ENCODE measurements around the gene LPAR1. TPM values are rescaled to one million over a fixed set of nuclear protein-coding genes. Genes with fewer than 3 reads are reported as not detected.

LPAR1 gene
- total RNA-seq, 1 donor from 2014 or later: 26.4 TPM

DNA sequence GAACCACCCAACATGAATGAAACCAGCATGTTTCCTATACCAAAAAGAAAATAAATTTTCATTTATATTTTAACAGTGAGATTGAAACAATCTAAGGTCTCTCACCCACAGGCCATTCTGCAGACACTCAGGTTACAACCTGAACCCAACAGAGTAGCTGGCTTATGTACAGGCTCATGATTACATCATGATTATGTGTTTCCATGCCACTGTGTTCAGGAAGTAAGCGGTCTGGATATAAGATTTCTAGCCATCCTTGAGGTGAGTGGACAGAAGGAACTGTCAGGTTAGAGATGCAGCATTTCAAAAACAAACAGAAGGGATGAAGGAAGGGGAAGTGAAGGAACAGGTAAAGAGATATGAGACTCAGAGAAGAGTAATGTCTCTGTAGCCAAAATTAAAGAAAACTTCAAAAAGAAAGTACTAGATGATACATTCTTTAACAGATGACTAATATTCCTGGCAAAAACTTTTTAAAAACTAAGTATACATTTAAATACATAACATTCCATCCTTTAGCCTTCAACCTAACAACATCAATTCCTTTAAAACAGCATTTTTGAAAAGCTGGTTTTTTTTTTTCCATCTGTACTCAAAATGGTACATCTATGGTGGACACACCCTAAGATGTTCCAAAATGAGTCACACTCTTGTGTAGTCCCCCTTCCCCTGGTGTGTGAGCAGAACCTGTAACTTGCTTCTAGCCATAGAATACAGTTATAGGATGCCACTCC is 119.8 kb downstream of the LPAR1 start:
- no peak for DNase-seq

DNA sequence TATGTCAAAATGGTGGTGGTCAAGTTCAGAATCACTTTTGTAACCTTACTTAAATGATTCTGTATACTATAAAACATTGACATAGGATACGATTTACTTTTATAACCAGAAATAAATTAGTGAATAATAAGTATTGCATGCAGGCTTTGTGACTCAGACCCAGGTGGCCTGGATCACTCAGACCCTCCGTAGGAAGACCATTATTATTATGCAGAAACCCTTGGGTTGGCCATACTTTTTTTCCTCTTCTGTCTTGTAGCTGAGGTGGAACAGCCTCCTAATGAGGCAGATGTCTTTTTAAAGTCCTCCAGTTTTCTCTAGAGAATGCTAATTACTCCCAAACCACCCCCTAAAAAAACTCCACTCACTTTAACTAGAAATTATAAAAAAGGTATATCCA is 121.9 kb downstream of the LPAR1 start:
- no peak for DNase-seq

DNA sequence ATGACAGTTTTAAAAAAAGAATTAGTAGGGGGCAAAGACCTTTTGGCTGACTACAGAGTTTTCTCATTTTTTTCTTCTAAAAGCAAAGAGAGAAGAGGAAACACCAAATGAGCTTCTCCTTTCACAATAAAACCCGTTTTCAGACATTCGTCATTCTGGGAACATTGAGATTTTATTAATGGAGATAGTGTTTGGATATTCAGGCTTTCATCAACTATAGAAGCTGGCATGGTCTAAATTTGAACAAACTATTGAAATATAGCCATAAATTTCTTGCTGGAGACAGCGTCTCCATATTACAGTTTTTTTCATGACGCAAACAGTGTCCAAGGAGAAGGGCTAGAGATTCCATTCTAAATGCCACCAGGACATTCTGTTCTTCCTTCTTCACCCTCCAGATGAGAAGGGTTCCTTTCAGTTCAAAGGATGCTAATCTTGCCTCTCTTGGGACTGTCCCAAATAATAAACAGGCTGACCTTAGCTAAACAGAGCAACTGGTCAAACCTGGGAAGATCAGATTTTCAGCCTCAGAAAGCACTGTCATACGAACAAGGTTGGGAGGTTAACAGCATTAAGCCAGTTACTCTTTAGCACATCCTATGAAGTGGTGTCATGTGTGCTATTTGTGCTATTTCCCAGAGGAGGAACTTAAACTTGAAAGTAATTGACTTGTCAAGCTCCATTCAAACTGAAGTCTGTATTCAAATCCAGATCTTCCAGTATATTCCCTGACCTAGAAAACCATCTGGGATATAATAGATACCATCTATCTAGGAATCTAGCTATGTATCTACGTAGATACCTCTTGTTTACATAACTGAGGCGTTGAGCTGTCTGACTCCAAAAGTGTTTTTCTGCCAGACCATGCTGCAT is 125.6 kb downstream of the LPAR1 start:
- DNase-seq: no peak

DNA sequence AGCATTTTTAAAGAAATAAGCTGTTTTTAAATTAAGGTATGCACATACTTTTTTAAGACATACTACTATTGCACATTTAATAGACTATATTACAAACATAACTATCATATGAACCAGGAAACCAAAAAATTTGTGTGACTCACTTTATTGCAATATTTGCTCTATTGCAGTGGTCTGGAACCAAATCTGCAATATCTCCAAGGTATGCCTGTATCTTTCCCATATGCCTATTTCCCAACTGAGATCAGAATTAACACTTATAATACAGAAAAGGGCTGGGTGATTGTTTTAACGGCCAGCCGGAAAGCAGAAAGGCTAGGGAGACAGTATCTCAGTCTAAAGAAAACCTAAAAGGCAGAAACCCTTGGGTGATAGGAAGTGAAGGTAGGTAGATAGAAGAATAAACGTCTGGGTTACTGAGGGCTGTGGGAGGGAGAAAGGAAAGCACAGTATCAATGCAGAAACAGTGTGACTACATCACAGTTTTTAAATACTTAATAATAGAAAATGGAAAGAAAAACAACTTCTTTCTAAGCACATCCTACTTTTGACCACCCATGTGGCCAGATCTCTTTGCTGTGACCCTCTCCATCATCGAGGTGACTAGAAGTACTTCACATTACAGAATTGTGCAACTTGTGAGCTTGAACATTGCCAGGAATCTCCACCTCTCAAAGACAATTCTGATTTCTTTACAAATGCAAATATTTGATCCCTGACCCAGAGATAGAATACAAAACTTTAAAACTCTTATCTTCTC is 126.4 kb downstream of the LPAR1 start:
- no peak for DNase-seq

DNA sequence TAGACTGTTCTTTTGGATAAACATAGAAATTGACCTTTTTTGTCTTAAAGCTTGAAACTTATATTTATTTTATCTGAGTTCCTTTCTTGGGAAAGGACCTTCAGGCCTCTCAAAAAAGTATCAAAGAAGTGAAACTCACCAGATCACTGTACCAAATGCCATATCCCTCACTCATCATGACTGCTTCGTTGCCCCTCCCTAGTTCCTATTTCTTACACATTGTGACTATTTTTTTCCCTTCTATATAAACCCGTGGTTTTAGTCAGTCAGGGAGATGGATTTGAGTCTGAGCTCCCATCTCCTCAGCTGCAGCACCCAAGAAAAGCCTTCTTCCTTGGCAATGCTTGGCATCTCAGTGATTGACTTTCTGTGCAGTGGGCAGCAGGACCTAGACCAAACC is 129.4 kb downstream of the LPAR1 start:
- no peak for DNase-seq

DNA sequence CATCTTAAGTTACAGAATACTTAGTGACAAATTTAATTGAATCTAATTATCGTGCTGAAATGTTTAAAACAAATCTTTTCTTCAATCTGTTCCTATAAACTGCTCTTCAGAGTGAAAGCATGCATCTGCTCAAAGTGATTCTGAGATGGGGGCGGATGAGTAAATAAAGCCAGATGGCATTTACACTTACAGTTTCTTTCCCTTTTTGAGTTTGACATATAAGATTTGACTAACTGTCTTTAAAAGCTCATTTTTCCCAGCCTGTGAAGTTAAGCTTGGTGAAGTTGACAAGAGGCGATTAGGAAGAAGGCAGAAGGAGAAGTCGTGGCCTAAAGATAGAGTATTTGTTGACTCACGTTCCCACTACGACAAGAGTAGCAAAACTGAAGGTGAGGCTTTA is 137.4 kb downstream of the LPAR1 start:
- DNase-seq: no peak

DNA sequence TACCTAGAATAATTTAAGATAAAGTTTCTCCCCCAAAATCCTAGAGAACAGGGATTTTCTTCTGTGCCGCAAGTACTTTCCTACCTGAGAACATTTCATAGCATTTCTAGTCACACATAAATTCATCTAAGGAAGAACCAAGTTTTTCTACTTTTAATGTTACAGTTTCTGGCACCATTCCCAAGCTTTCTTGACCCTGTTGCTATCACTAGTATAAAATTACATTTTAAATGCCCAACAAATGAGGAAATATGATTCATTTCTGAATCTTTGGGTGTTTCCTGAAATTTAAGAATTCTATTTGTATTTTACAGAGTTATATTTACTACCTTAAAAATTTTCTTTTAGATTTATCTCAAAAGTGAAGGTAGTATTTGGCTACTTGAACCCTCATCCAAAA is 137.8 kb downstream of the LPAR1 start:
- no peak for DNase-seq

DNA sequence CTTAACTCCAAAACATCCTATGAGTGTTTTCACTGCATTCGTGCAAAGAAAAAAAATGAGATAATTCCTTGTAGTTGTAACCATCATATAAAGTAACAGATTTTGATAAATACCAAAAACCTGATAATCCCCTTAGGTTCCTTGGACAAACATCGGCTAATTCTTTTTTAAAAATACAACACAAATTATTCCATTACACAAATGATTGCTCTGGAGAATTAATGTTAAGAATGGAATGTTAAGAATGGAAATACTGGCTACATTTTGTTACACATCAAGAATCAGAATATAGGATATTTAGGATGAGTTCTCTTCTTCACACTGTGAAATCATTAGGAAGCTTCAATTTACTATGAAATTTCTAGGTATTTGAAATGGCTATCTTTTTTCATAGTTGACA is 139.4 kb downstream of the LPAR1 start:
- no peak for DNase-seq

DNA sequence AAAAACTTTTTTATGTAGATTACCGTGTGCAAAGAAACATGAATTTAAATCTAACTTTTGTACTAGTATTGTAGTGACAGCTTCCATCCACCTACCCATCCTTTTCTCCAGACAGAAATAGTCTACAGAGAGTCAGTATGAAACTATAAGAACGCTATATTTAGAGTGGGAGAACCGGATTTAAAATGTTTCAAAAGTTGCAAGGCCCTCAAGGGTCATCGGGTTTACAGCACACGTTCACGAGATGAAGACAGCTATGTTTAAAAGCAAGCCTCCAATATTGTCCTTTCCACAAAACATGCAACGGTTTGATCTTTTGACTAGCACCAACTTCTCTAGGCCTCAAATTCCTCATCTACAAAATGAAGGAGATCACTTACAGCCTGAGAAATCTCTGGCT is 139.9 kb downstream of the LPAR1 start:
- DNase-seq: no peak

DNA sequence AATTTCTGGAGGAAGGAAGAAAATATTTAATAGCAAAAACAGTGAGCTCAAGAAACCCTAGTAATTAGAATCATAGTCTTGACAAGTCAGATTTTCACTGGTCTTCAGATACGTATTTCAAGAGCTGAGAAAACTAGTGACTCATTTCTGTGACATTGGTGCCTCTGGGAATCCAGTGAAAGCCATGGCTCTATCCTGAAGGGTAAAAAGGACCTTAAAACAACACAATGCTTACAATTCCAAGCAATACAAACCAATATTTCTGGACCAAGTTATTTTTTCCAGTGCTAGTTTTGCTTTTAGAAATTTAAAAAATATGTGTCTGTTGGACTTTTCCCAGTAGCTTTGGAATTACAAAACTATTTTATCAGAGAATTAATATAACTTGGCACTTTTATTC is 140.3 kb downstream of the LPAR1 start:
- no peak for DNase-seq

DNA sequence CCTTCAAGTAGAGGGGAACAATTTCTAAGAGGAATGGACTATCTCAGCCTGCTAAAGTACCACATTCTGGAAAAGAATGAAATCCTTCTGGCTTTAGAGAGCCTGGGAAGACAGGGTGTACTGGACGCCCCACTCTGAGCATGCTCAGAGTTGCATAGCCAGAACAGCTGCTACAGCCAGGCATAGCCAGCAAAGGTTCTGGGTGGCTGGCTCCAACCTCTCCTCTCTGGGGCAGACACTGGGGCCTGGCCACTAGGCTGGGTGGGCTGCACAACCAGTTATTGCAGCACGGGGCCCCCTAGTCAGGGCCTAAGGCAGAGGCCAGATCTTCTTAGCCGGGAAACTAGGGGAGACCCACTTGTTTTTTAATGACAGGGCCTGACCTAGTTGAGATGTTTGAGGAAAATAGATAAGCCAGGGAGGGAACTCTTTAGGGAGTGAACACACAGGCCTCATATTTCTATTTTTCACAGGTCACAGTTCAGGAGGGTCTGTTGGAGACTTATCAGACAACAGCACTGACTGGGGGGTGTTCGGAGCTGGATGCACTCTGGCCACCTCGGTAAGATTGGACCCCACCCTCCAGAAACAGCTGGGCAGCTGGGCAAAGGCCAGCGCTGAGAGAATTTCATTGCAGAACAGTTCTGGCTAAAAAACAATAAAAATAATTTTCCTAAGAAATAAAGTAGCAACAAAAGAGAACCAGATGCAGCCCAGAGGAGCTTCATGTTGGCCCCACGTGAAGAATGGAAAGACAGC is 142.9 kb downstream of the LPAR1 start:
- DNase-seq: no peak

DNA sequence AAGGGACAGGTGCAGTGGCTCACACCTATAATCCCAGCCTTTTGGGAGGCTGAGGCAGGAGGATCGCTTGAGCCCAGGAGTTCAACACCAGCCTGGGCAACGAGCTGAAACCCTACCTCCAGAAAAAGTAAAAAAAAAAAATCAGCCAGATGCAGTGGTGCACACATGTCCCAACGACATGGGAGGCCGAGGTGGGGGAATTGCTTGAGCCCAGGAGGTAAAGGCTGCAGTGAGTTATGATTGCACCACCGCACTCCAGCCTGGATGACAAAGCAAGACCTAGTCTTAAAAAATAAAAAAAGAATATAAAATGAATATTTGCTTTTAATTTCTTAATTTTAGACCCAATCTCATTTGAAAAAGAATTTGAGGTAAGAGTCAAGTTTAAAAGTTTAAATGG is 143.5 kb downstream of the LPAR1 start:
- no peak for DNase-seq

DNA sequence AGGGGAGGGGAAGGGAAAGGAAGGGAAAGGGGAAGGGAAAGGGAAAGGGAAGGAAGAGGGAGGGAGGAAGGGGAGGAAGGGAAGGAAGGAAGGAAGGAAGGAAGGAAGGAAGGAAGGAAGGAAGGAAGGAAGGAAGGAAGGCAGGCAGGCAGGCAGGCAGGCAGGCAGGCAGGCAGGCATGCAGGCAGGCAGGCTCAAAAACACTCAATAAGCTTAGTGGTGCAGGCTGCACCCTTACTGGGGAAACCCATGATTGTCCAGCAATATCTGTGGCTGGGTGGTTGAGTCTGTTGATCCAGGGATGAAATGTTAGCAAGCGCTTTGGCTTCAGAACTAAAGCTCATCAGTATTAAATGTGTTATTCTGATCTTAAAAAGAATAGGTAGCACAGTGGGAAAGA is 145.6 kb downstream of the LPAR1 start:
- DNase-seq: no peak

DNA sequence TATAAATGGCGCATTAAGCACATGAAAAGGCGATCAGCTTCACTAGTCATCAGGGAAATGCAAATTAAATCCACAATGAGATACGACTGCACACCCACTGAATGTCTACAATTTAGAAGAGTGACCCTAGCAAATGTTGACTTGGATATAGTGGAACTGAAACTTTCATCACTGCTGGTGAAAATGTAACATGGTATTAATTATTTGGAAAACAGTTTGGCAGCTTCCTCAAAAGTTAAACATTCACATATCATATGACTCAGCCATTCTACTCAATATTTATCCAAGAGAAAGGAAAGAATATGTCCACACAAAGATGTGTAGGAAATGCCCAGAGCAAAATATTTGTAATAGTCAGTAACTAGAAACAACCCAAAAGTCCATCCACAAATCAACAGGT is 146.5 kb downstream of the LPAR1 start:
- DNase-seq: no peak

DNA sequence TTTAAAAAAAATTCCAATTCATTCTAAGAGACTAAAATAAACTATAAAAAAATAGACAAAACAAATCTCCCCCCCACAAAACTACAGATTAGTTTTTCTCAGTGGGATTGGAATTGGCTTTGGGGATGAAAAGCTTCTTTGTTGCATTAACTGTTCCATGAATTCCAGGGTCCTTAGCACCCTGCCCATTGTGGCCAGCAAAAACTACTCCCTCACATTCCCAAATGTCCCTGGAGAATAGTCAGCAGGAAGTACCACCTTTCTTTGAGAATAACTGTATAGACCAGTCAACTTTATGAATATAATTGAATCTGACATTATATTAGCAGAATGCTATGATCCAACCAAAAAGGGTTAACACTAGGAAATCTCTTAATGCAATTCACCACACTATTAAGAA is 147.9 kb downstream of the LPAR1 start:
- DNase-seq: no peak

DNA sequence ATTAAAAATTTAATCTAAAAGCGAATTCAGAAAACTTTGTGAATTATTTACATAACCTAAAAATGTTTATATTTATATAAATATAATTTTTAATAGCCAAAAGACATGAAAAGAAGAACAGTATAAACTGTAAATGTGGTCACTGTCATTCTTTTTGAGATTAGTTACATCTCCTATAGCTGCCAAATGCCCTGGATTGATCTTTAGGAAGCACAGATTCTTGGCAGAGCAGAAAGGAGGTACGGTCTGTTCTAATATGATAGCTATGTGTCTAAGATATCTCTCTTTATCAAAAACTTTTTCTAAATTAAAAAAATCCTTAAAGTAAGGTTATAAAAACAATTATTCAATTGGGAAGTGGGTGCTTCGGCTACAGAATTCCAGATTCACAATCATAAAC is 151.0 kb downstream of the LPAR1 start:
- no peak for DNase-seq

DNA sequence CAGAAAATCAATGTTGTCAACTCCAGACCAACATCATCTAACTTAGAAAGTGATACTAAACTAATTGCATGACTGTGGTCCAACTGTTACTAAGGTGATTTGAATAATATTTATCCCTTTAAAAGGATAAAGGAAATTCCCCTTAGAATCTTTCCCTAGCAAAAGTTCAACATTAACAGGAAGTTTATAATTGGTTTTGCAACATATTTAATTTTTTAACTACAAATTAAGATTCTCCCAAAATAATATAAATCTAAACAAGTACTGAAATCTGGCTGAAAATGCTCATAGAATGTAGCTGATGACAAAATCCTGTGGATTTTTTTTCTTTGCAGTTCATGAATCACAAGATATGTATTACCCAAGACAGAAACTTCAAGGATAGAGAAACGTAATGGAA is 151.4 kb downstream of the LPAR1 start:
- DNase-seq: no peak

DNA sequence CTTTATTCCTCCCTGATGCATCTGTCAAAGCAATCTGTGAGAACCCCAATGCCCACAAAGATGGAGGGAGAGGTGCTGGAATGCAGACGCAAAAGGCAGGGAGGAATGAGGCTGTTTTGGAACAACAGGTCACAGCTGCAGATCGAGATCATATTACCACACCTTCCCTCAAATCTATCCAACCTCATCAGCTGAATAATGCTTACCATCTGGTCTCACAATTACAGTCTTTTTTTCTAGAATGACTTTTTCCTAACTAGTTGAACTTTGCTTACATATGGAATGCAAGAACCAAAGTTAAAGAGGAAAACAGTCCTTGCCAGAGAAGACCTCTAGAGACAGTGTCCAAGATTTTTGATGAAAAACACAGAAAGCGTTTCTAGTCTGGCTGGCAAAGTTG is 158.1 kb downstream of the LPAR1 start:
- DNase-seq: no peak

DNA sequence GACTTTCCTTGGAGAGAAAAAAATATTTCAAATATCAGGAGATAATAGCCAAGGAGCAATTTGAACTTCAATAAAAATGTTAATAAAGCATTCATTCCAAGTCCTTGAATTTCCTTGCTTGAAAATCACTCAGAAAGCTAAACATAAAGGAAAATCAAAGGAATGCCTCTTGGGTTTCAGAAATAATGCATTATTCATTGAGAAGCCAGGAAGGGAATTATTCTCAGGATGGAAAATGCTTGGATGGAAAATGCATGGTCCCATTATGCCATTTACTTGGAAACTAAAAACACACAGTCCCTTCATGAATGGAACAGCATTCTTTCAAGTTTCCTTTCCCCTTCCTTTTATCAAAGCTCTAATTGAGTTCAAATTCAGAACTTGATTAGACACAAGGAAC is 160.9 kb downstream of the LPAR1 start:
- DNase-seq: no peak

DNA sequence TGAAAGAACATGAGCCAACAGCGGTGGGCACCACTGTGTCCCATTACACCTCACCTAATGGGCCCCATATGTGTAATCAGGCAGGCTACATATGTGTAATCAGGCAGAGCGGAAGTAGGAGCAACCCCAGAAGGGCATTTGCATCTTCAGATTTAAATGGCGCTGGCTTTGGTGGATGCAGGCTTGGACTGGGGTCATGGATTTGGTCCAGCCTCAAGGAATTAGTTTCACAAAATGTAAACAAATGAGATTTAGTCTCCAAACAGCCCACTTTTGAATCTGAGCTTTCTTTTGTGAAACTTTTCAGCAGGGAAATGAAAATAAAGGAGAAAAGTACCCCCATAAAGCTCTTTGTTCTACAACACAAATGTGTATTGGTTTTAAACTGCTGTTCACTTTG is 161.3 kb downstream of the LPAR1 start:
- no peak for DNase-seq

DNA sequence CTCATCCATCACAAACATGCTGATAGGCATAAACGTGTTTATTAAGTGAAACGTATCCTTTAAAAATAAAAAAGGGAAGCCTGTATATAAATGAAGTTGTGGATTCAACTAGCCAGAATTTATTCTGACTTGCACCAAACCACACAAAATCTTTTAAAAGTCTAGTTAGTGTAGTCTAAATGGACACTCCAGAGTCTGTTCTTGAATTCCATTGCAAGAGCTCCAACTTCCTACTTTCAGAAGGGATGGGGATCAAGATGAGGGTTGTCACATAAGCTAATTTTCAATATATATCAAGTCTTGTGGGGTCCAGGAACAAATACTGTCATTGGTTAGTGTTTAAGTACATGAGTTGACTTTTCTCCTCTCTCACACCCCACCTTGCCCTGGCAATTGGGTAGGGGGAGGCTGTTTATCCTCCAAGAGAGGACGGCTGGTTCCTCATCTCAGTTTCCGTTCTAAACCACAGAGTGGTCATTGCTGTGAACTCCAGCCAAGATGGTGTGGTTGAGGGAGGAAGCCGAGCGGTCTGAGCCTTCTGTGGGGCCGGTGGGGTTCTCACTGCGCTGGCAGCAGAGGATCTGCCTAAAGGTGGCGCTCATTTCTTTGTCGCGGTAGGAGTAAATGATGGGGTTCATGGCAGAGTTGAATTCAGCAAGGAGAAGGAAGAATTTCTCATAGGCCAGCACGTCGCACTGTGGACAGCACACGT is 163.2 kb downstream of the LPAR1 start:
- DNase-seq: no peak

DNA sequence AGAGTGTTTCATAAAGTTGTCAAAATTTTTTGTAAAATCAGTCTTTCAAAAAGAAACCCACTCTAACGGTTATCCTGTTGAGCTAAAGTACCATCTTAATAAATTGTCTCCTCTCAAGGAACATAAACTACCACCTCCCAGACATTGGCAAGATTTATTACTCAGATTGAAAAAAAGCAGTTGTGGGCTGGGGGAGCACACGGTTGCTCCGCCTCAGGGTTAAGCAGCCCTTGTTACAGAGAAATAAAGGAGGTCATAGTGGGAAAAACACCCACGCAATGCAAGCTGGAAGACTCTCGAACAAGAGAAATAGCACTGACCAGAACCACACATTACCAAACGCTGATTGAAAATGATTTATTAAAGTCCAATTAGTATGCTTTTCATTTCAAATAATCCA is 165.3 kb downstream of the LPAR1 start:
- no peak for DNase-seq

Data from occipital lobe (tissue), 2 donors.